ENCODE results near the gene PRPF39. TPM values are rescaled to one million over a fixed set of nuclear protein-coding genes. Genes with fewer than 3 reads are reported as not detected.

Gene PRPF39
- polyA plus RNA-seq, 3 donors = 3.3 to 26.1 (median 5.4) TPM

DNA sequence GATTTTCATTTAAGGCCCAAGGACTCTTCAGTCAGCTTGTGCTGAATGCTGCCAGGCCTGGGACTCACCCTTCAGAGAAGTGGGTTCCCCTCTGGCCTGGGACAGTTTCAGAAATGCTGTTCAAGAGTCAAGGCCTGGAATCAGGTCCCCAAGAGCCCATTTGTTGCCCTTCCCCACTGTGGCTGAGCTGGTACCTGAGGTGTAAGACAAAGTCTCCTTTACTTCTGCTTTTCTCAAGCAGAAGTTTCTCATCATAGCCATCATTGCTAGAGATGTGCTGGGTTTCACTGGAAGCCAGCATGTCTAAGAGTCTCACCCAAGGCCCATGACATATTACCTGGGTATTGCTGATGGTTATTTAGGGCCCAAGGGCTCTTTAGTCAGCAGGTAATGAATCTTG is 60.7 kb downstream of the PRPF39 start:
- Histone ChIP-seq H3K79me2 (ENCODE audit: insufficient read depth, low read length) (peaks cover 35% of the 10 kb centered on the region), H3K27ac (ENCODE audit: low read depth in 1 of 2, low read length in 2 of 2) (peak overlapping the region in 1 of 2 donors; percentile 32), H3K9ac (ENCODE audit: insufficient read depth, low read length, poor library complexity, severe bottlenecking) (no peak overlapping the region), H4K20me1 (ENCODE audit: insufficient read depth, low read length) (no peaks in the 10 kb centered on the region), H2AFZ (ENCODE audit: insufficient read depth, low read depth, low read length, poor library complexity, severe bottlenecking) (no peak overlapping the region), H3K4me3 (replicated peaks in 1 of 3; ENCODE audit: low read depth in 2 of 3, low read length in 3 of 3) (no peak overlapping the region), H3K4me1 (ENCODE audit: control insufficient read depth in 1 of 2, insufficient read depth in 2 of 2, low read length in 2 of 2) (no peaks in the 10 kb centered on the region), H3K9me3 (replicated peaks in 1 of 2; ENCODE audit: control insufficient read depth in 1 of 2, insufficient read depth in 1 of 2, low read length in 2 of 2) (no peaks in the 10 kb centered on the region), H3K4me2 (replicated peaks; ENCODE audit: extremely low read depth, low read length, poor library complexity, severe bottlenecking) (no peak overlapping the region), H3K36me3 (replicated peaks in 1 of 2; ENCODE audit: control insufficient read depth in 1 of 2, insufficient read depth in 2 of 2, low read length in 2 of 2) (peaks cover 5 to 7% of the 10 kb centered on the region in 2 donors), H3K27me3 (ENCODE audit: control insufficient read depth in 2 of 2, insufficient read depth in 2 of 2, low read length in 2 of 2) (no peaks in the 10 kb centered on the region)
- Mint-ChIP-seq H3K27me3 (ENCODE audit: low read depth in 3 of 3) (peaks cover 0 to 4% (median 0%) of the 10 kb centered on the region in 3 donors), H3K9me3 (peaks cover 0 to 3% (median 0%) of the 10 kb centered on the region in 7 donors), H3K27ac (peak overlapping the region in 2 of 7 donors; percentile 21 to 84), H3K4me1 (peaks cover 8% of the 10 kb centered on the region), H3K36me3 (peaks cover 10 to 26% of the 10 kb centered on the region in 2 donors), H3K4me3 (no peak overlapping the region)
- intact Hi-C loops (cut with micrococcal nuclease) = no loop called here
- TF ChIP-seq, protein P1, sequence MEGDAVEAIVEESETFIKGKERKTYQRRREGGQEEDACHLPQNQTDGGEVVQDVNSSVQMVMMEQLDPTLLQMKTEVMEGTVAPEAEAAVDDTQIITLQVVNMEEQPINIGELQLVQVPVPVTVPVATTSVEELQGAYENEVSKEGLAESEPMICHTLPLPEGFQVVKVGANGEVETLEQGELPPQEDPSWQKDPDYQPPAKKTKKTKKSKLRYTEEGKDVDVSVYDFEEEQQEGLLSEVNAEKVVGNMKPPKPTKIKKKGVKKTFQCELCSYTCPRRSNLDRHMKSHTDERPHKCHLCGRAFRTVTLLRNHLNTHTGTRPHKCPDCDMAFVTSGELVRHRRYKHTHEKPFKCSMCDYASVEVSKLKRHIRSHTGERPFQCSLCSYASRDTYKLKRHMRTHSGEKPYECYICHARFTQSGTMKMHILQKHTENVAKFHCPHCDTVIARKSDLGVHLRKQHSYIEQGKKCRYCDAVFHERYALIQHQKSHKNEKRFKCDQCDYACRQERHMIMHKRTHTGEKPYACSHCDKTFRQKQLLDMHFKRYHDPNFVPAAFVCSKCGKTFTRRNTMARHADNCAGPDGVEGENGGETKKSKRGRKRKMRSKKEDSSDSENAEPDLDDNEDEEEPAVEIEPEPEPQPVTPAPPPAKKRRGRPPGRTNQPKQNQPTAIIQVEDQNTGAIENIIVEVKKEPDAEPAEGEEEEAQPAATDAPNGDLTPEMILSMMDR (IDR thresholded peaks at IDR 0.05) = no peak
- no peak for DNase-seq

DNA sequence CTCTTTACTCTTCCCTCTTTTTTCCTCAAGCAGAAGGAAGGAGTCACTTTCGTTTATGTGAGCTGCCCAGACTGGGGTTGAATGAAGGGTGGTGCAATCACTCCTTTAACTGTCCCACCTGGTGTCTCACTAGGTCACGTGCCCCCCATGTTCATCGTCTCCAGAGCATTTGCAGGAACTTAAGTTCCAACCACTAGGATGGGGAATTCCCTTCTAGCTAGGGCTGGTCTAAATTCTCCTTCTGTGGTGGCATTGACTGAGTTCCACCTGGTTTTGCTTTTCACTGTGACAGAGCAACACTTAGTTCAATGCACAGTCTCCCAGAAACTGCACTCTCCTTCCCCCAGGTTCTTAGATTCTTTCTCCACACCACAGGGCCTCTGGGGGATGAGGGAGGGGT is 61.3 kb downstream of the PRPF39 start:
- peaks cover 29% of the 10 kb centered on the region for H3K79me2 ChIP-seq (ENCODE audit: insufficient read depth, low read length)
- intact Hi-C loops (cut with micrococcal nuclease) = no loop called here
- Mint-ChIP-seq H3K4me1 (peaks cover 8% of the 10 kb centered on the region), H3K9me3 (peaks cover 0 to 3% (median 0%) of the 10 kb centered on the region in 7 donors), H3K27me3 (ENCODE audit: low read depth in 3 of 3) (peaks cover 0 to 4% (median 0%) of the 10 kb centered on the region in 3 donors), H3K36me3 (peaks cover 13 to 28% of the 10 kb centered on the region in 2 donors), H3K27ac (peak overlapping the region in 1 of 7 donors; percentile 30), H3K4me3 (no peak overlapping the region)
- H3K36me3 ChIP-seq (replicated peaks in 1 of 2; ENCODE audit: control insufficient read depth in 1 of 2, insufficient read depth in 2 of 2, low read length in 2 of 2) = peaks cover 5 to 10% of the 10 kb centered on the region in 2 donors
- no peak overlapping the region for H3K9ac ChIP-seq (ENCODE audit: insufficient read depth, low read length, poor library complexity, severe bottlenecking)
- no peaks in the 10 kb centered on the region for H3K4me1 ChIP-seq (ENCODE audit: control insufficient read depth in 1 of 2, insufficient read depth in 2 of 2, low read length in 2 of 2)
- H4K20me1 ChIP-seq (ENCODE audit: insufficient read depth, low read length) = no peaks in the 10 kb centered on the region
- no peak for DNase-seq
- H3K4me2 ChIP-seq (replicated peaks; ENCODE audit: extremely low read depth, low read length, poor library complexity, severe bottlenecking) = no peak overlapping the region
- H3K4me3 ChIP-seq (replicated peaks in 1 of 3; ENCODE audit: low read depth in 2 of 3, low read length in 3 of 3) = no peak overlapping the region
- H2AFZ ChIP-seq (ENCODE audit: insufficient read depth, low read depth, low read length, poor library complexity, severe bottlenecking) = no peak overlapping the region
- peak overlapping the region in 1 of 2 donors; percentile 32 for H3K27ac ChIP-seq (ENCODE audit: low read depth in 1 of 2, low read length in 2 of 2)
- no peaks in the 10 kb centered on the region for H3K27me3 ChIP-seq (ENCODE audit: control insufficient read depth in 2 of 2, insufficient read depth in 2 of 2, low read length in 2 of 2)
- H3K9me3 ChIP-seq (replicated peaks in 1 of 2; ENCODE audit: control insufficient read depth in 1 of 2, insufficient read depth in 1 of 2, low read length in 2 of 2) = no peaks in the 10 kb centered on the region
- whole genome bisulfite sequencing (ENCODE audit: insufficient coverage) = 100% methylated on average over 1 of the region's 3 CpGs
- TF ChIP-seq, protein P1 (IDR thresholded peaks at IDR 0.05) = no peak

Measured in CD14-positive monocyte (primary cell).